HUES6 (cell line): Measurements from ENCODE around the gene CPED1.
A peak's percentile ranks its signal among the peaks of the same experiment; 100 is the strongest.
"Not testable (repeated sequence)": the region's sequence is repeated elsewhere in the genome, so short reads cannot be mapped to it uniquely, and the experiment has no call there.

Experiments
- H3K27ac ChIP-seq: 2 replicates; pipeline ENCODE4 v1.7.0; 2013; ENCODE audit warnings: low read depth, mild to moderate bottlenecking, low read length, inconsistent platforms
- H3K27me3 ChIP-seq: 2 replicates; pipeline ENCODE4 v1.6.1; 2013; ENCODE audit warnings: low read length; ENCODE audit not compliant: control insufficient read depth, insufficient read depth
- H3K36me3 ChIP-seq: 2 replicates; pipeline ENCODE4 v1.6.1; 2013; ENCODE audit warnings: low read length; ENCODE audit not compliant: control insufficient read depth, insufficient read depth
- H3K4me1 ChIP-seq: 2 replicates; pipeline ENCODE4 v1.6.1; 2013; ENCODE audit warnings: low read length; ENCODE audit not compliant: control insufficient read depth, insufficient read depth
- H3K4me3 ChIP-seq: 2 replicates; pipeline ENCODE4 v1.5.1; 2013; ENCODE audit warnings: low read depth, low read length
- H3K9ac ChIP-seq: one replicate; pipeline ENCODE4 v1.6.1; 2013; ENCODE audit warnings: mild to moderate bottlenecking, low read length
- H3K9me3 ChIP-seq: 2 replicates; pipeline ENCODE4 v1.6.1; 2013; ENCODE audit warnings: low read depth, low read length; ENCODE audit not compliant: control insufficient read depth, insufficient read depth

CPED1 gene

DNA sequence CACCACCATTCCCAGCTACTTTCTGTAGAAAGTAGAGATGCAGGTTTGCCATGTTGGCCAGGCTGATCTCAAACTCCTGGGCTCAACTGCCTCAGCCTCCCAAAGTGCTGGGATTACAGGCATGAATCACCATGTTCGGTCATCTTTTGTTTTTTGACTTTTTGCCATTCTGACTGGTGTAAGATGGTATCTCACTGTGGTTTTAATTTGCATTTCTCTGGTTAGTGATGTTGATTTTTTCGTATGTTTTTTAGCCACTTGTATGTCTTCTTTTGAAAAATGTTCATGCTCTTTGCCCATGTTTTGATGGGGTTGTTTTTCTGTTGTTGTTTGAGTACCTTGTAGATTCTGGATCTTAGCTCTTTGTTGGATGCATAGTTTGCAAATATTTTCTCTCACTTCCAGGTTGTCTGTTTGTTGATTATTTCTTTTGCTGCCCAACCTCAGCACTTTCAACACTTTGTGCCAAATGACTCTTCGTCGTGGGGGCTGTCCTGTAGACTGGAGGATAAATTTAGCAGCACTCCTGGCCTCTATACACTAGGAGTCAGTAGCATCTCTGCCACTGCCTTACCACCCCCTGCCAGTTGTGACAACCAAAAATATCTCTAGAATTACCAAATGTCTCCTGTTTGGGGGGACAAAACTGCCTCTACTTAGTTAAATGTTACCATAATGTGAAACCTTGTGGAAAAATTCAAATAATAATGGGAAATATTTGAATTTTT is 6.5 kb upstream of the CPED1 start:
- H3K4me1 ChIP-seq, result no peaks in the 10 kb centered on the region
- no peaks in the 10 kb centered on the region for H3K9me3 ChIP-seq
- H3K27ac ChIP-seq, result no peak overlapping the region
- H3K36me3 ChIP-seq, result no peaks in the 10 kb centered on the region
- no peak overlapping the region for H3K9ac ChIP-seq
- no peaks in the 10 kb centered on the region; the same call in 1 of the 2 replicates for H3K27me3 ChIP-seq
- H3K4me3 ChIP-seq, result no peak overlapping the region

- not testable (repeated sequence) for H3K9me3 ChIP-seq, H3K27me3 ChIP-seq, H3K36me3 ChIP-seq, H3K9ac ChIP-seq, H3K4me3 ChIP-seq, H3K27ac ChIP-seq, H3K4me1 ChIP-seq
These were observed 4.9 kb upstream of the CPED1 start for GRCh38 chr7:120983592-120983991.

GRCh38 chr7:120984406-120984805 is 4.1 kb upstream of the CPED1 start:
- Histone ChIP-seq H3K27ac (no peak overlapping the region), H3K27me3 (peaks cover 18% of the 10 kb centered on the region), H3K36me3 (no peaks in the 10 kb centered on the region), H3K4me3 (no peak overlapping the region), H3K9ac (no peak overlapping the region), H3K4me1 (peaks cover 7% of the 10 kb centered on the region; the same call in 1 of the 2 replicates), H3K9me3 (no peaks in the 10 kb centered on the region)

DNA sequence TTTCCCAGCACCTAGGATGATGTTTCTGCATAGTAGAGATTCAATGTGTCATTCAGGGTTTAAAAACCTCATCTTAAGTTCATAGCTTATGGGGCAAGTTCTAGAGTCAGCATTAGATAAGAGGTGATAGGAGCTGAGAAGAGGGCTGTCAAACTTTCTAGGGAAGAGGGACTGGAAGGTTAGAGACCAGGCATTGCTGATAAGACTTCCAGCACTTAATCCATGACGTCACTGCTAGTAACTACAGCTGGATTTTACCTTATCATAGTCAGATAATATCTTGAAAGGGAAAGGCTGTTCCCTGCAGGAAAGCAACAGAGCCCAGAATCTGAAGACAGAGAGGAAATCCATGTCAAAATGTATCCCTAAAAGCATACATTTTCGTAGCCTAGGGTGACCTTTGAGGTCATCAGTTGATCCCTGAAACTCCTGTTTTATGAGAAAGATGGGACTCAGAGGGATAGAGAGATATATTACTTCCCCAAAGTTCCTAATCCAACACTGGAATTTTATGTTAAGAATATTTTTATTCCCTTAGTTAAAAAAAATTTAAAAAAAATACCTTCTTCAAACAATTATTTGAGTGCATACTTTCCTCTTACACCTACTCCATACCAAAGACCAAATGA is 3.3 kb upstream of the CPED1 start:
- H3K9me3 ChIP-seq, result no peaks in the 10 kb centered on the region
- H3K4me1 ChIP-seq, result peaks cover 7% of the 10 kb centered on the region; the same call in 1 of the 2 replicates
- peaks cover 25% of the 10 kb centered on the region for H3K27me3 ChIP-seq
- H3K4me3 ChIP-seq, result no peak overlapping the region
- H3K27ac ChIP-seq, result no peak overlapping the region
- no peaks in the 10 kb centered on the region for H3K36me3 ChIP-seq
- H3K9ac ChIP-seq, result no peak overlapping the region

- no peak overlapping the region for H3K4me3 ChIP-seq
- no peak overlapping the region for H3K9ac ChIP-seq
- no peaks in the 10 kb centered on the region for H3K9me3 ChIP-seq
- no peaks in the 10 kb centered on the region for H3K36me3 ChIP-seq
- H3K4me1 ChIP-seq, result peaks cover 7% of the 10 kb centered on the region; the same call in 1 of the 2 replicates
- H3K27me3 ChIP-seq, result peaks cover 25% of the 10 kb centered on the region
- H3K27ac ChIP-seq, result no peak overlapping the region
These were observed 2.7 kb upstream of the CPED1 start for GRCh38 chr7:120985839-120986238.

GRCh38 chr7:120986650-120987049 is 1.9 kb upstream of the CPED1 start:
- Histone ChIP-seq H3K36me3 (no peaks in the 10 kb centered on the region), H3K4me1 (peaks cover 7% of the 10 kb centered on the region; the same call in 1 of the 2 replicates), H3K9ac (no peak overlapping the region)

GRCh38 chr7:120987280-120987679 is 1.2 kb upstream of the CPED1 start:
- H3K9me3 ChIP-seq, result no peaks in the 10 kb centered on the region
- H3K9ac ChIP-seq, result no peak overlapping the region

More at GRCh38 chr7:120986650-120987049, 1.9 kb upstream of the CPED1 start:
- Histone ChIP-seq H3K27ac (no peak overlapping the region), H3K9me3 (no peaks in the 10 kb centered on the region), H3K4me3 (no peak overlapping the region), H3K27me3 (peaks cover 25% of the 10 kb centered on the region)

DNA sequence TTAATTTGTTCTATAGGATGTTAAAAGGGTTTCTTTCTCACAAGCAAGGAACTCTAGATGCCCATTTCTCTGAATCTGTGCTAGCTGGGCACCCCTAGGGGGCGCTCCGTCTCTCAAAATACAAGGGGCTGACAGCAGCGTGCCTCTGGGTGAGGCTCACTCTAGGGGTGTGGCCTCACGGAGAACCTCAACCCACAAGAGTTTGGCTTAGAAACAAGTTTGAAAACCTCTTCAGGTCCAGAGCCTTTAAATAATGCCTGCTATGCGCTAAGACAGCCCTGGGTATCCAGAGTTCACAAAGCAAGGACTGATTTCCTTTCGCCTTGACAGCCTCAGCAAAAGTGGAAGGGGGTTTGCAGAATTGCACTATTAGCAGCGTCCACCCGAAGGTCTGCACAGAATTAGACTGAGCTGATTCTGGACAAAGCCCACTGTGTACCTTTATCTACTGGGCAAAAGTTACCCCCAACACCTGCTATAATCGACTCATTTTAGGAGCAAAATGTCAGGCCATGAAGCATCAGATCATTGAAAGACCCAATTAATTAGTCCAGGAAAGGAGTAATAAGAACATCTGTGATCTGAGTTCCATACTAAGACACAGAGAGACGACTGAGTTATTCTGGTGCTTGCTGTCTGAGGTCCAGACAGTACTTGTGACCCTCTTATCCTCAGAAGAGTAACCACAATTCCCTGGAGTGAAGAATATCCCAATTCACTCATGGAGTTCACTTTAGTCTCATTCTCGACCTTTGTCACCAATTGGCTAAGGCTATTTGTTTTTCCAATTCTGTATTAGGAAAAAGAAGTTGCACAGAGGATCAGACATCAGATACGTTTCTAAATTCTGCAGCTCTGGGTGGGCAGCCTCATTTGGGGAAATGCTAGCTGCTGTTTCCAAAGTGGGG is 574 bp upstream of the CPED1 start:
- H3K9ac ChIP-seq, result no peak overlapping the region
- no peaks in the 10 kb centered on the region for H3K36me3 ChIP-seq
- no peaks in the 10 kb centered on the region for H3K9me3 ChIP-seq
- peaks cover 7% of the 10 kb centered on the region; the same call in 1 of the 2 replicates for H3K4me1 ChIP-seq
- no peak overlapping the region for H3K27ac ChIP-seq
- H3K4me3 ChIP-seq, result peak overlapping the region; percentile 48
- H3K27me3 ChIP-seq, result peaks cover 25% of the 10 kb centered on the region

More at GRCh38 chr7:120987280-120987679, 1.2 kb upstream of the CPED1 start:
- H3K36me3 ChIP-seq, result no peaks in the 10 kb centered on the region
- peaks cover 25% of the 10 kb centered on the region for H3K27me3 ChIP-seq
- H3K4me3 ChIP-seq, result no peak overlapping the region
- no peak overlapping the region for H3K27ac ChIP-seq
- H3K4me1 ChIP-seq, result peaks cover 7% of the 10 kb centered on the region; the same call in 1 of the 2 replicates

DNA sequence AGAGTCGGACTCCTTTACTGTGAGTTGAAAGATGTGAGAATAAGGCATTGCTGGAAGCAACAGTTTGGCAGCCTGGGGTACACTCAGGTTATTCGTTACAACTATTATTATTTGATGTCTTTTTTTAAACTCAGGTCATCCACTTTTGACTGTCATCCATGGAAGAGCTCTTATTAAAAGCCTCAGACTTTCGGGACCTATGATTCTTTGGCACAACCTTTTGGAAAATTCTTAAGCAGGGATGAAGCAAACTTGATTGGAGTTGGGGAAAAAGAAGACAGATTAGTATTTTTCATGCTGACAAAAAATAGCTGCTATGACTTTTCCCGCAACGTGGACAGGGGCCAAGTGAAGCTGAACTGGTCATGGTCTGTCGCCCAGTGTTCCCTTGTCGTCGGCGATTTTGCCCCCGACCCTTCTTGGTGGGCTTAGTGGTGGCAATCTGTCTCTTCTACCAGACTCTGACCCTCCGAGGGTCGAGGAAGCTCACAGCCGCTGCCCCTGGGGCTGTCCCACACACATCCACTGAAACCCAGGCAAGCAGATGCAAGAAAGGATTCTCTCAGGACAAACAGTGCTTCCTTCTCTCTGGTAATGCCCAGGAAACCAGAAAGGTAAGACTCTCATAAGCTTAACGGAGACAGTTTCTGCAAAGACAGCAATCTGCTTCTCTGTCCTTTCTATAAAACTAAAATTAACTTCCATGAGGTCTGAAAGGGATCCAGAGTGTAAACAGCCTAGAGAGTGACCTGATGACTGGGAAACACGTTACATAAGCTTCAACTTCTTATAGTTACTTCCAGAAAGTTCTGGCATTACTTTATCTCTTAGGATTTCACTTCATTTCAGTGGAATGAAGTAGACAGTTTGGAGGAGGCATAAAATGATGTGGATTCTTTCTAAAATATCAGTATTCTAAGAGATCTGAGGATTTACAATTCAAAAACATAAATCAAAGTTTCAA is 1.0 kb downstream of the CPED1 start:
- Histone ChIP-seq H3K9ac (no peak overlapping the region), H3K27me3 (peaks cover 25% of the 10 kb centered on the region), H3K9me3 (no peaks in the 10 kb centered on the region), H3K4me3 (peak overlapping the region; percentile 48; the same call in 1 of the 2 replicates), H3K36me3 (no peaks in the 10 kb centered on the region), H3K27ac (no peak overlapping the region), H3K4me1 (peaks cover 7% of the 10 kb centered on the region; the same call in 1 of the 2 replicates)
